CD4-positive, alpha-beta memory T cell (primary cell): Measurements from ENCODE around the gene MYO9A. TPM values are rescaled to one million over a fixed set of nuclear protein-coding genes. Genes with fewer than 3 reads are reported as not detected.

Experiments used
- CTCF ChIA-PET: fragments of 350-600 bp; sonication (Branson Sonifier 250); formaldehyde crosslinking; loops from one replicate; lab custom pipeline; 2021; ENCODE audit warnings: inconsistent platforms; ENCODE audit not compliant: partially characterized antibody; lab: Charles Lee
- POLR2A ChIA-PET: fragments of 350-600 bp; sonication (Branson Sonifier 250); formaldehyde crosslinking; loops from one replicate; lab custom pipeline; 2021; ENCODE audit not compliant: partially characterized antibody; lab: Charles Lee
- DNase-seq, 5 donors: peaks; one replicate each; pipeline versions ENCODE4 v3.0.0 to v3.0.0-alpha.2; 2020 to 2022; ENCODE audit warnings: mixed read lengths in 1 of 5
- H3K27ac ChIP-seq: one replicate; pipeline ENCODE4 v1.7.0; 2013; ENCODE audit warnings: low read depth, low read length
- H3K27me3 ChIP-seq: 2 replicates; pipeline ENCODE4 v1.7.0; 2013; ENCODE audit warnings: mild to moderate bottlenecking, low read length, moderate library complexity; ENCODE audit not compliant: insufficient read depth
- H3K36me3 ChIP-seq: 2 replicates; pipeline ENCODE4 v1.7.0; 2013; ENCODE audit warnings: mild to moderate bottlenecking, low read length, moderate library complexity; ENCODE audit not compliant: insufficient read depth
- H3K4me1 ChIP-seq: 2 replicates; pipeline ENCODE4 v1.7.0; 2013; ENCODE audit warnings: mild to moderate bottlenecking, low read length, moderate library complexity; ENCODE audit not compliant: insufficient read depth
- H3K4me3 ChIP-seq, 2 donors: one replicate each; pipeline ENCODE4 v1.7.0; 2013; ENCODE audit warnings: low read length in 2 of 2, mild to moderate bottlenecking in 1 of 2
- H3K9me3 ChIP-seq, 2 donors: one replicate each; pipeline ENCODE4 v1.7.0; 2013; ENCODE audit warnings: low read length in 2 of 2, control low read depth in 1 of 2; ENCODE audit not compliant: control insufficient read depth in 1 of 2
- H3K27ac Mint-ChIP-seq, 7 donors: one replicate each; pipeline ENCODE4 v1.8.0; 2020 to 2021; ENCODE audit warnings: mixed read lengths in 7 of 7, mild to moderate bottlenecking in 6 of 7, inconsistent platforms in 3 of 7, moderate library complexity in 3 of 7
- H3K27me3 Mint-ChIP-seq, 2 donors: one replicate each; pipeline ENCODE4 v1.8.0; 2020 to 2021; ENCODE audit warnings: mixed read lengths in 2 of 2
- H3K36me3 Mint-ChIP-seq, 2 donors: one replicate each; pipeline ENCODE4 v1.8.0; 2020 to 2021; ENCODE audit warnings: mixed read lengths in 2 of 2, inconsistent platforms in 1 of 2, mild to moderate bottlenecking in 1 of 2
- H3K4me1 Mint-ChIP-seq, 4 donors: one replicate each; pipeline ENCODE4 v1.8.0; 2020 to 2021; ENCODE audit warnings: mixed read lengths in 4 of 4, mild to moderate bottlenecking in 1 of 4
- H3K4me3 Mint-ChIP-seq, 8 donors: one replicate each; pipeline ENCODE4 v1.8.0; 2020 to 2021; ENCODE audit warnings: mixed read lengths in 8 of 8, mild to moderate bottlenecking in 7 of 8, moderate library complexity in 6 of 8, inconsistent platforms in 3 of 8
- H3K9me3 Mint-ChIP-seq, 8 donors: one replicate each; pipeline ENCODE4 v1.8.0; 2020 to 2021; ENCODE audit warnings: mixed read lengths in 8 of 8, mild to moderate bottlenecking in 5 of 8, inconsistent platforms in 3 of 8, moderate library complexity in 1 of 8
- intact Hi-C: fragments of 100-400 bp; cut with micrococcal nuclease; formaldehyde crosslinking; loops from one replicate; pipeline ENCODE4 v1.15.1; 2023
- polyA plus RNA-seq, 2 donors: library from polyadenylated mRNA; unstranded; fragments of 300-500 nt; fragmentation: Illumina TruSeq; gene quantifications; one replicate each; pipeline ENCODE4 v1.2.3, GENCODE V29; 2021
- total RNA-seq, 2 experiments: library from RNA; stranded (reverse); gene quantifications; one replicate each; pipeline ENCODE4 v1.2.3, GENCODE V29; 2021

The MYO9A gene
- total and polyA plus RNA-seq, 4 experiments from 2014 or later = 7.8 to 44.0 (median 28.0) TPM

DNA sequence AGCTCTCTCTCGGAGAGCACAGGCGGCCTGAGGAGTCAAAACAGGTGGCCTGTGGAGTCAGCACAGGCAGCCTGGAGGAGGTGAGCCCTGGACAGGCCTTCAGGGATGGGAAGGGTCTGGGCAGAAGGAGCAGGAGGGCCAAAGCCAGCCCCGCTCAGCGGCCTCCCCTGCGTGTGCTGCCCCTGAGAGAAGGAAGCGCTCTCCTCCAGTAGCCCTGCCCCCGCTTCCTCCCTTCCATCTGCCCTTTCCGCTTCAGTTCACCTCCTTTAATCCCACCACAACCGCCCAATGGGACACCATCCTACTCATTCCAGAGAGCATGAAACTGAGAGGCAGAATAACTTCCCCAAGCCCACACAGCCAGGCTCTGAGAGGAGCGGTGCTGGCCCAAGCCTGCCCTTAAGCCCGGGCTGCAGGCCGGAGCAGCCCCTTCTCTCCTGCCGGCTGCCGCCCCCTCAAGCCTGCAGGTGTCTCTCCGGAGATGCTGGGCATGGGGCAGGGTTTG is 310.8 kb downstream of the MYO9A start:
- Histone ChIP-seq H3K4me3 (no peak overlapping the region), H3K27ac (no peak overlapping the region), H3K9me3 (no peaks in the 10 kb centered on the region), H3K36me3 (no peaks in the 10 kb centered on the region), H3K27me3 (no peaks in the 10 kb centered on the region), H3K4me1 (no peaks in the 10 kb centered on the region)
- no peaks in the 10 kb centered on the region for H3K4me1 Mint-ChIP-seq
- H3K27ac Mint-ChIP-seq = no peak overlapping the region
- H3K27me3 Mint-ChIP-seq = peaks cover 4% of the 10 kb centered on the region in 2 donors
- intact Hi-C loops = no loop called here
- no peak overlapping the region for H3K4me3 Mint-ChIP-seq
- ChIA-PET POLR2A (no interaction called here), CTCF (no interaction called here)
- DNase-seq = no peak
- no peaks in the 10 kb centered on the region for H3K36me3 Mint-ChIP-seq
- H3K9me3 Mint-ChIP-seq = no peaks in the 10 kb centered on the region

DNA sequence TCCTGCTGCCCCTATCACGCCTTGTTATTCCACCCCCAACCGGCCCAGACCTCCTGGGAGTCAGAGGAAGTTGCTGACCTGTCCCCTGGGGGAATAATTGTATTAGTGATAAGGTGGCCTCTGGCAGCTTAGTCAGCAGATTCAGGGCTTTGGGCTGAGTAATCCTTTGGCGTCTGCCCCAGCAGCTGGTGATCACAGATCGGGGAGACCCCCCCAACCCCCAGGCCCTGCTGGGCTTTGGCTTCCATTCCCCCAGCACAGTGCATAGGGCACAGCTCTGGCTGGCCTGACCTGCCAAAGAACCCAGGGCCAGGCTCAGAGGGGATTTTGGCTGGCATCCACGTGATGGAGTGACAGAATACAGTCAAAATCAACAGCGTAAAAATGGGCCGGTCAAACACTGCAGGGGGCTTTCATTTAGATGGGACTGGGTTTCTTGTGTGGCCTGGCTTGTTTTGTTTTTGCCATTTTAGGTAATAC is 311.5 kb downstream of the MYO9A start:
- intact Hi-C loops = no loop called here
- H3K4me3 Mint-ChIP-seq = no peak overlapping the region
- H3K27me3 Mint-ChIP-seq = peaks cover 4 to 9% of the 10 kb centered on the region in 2 donors
- no peaks in the 10 kb centered on the region for H3K9me3 Mint-ChIP-seq
- DNase-seq = no peak
- no peak overlapping the region for H3K4me3 ChIP-seq
- ChIA-PET CTCF (no interaction called here), POLR2A (no interaction called here)
- no peaks in the 10 kb centered on the region for H3K36me3 ChIP-seq
- no peaks in the 10 kb centered on the region for H3K27me3 ChIP-seq
- no peaks in the 10 kb centered on the region for H3K9me3 ChIP-seq
- no peaks in the 10 kb centered on the region for H3K4me1 Mint-ChIP-seq
- H3K4me1 ChIP-seq = no peaks in the 10 kb centered on the region
- no peak overlapping the region for H3K27ac Mint-ChIP-seq
- H3K36me3 Mint-ChIP-seq = no peaks in the 10 kb centered on the region
- no peak overlapping the region for H3K27ac ChIP-seq

DNA sequence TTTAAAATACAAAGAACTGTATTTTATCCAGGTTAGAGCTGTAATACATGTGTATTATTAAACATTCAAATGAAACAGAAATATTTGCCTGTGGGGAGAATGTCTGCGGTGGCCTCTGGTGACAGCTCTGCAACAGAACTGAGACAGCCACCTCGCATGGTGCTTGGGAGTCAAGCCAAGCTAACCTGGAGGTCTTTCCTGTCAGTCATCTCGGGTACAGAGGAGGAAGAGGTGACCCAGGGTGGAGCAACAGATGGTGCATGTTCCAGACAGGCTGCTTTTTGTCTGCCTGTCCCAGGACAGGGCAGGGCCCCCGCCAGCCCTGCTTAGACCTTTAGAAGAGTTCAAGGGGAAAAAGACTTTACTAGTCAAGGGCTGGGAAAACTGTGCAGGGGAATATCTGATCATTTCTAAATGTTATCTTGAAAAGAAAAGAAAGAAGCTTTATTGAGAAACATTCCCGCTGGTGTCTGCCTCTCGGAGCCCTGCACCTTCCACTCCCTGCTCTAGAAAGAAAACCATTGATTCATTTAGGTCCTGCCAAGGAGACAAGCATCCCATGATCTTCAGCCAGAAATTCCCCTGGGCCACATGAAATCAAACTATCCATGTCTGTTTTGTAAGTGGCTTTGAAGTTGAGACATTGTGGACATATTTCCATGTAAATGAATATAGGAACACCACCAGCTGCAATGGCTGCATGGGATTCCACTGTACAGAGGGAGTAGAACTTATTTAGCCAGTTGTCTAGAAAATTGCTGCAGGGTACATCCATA is 313.1 kb downstream of the MYO9A start:
- H3K27me3 Mint-ChIP-seq = peaks cover 13 to 19% of the 10 kb centered on the region in 2 donors
- no peaks in the 10 kb centered on the region for H3K4me1 Mint-ChIP-seq
- H3K4me3 ChIP-seq = no peak overlapping the region
- DNase-seq = no peak
- no peaks in the 10 kb centered on the region for H3K36me3 ChIP-seq
- H3K4me3 Mint-ChIP-seq = no peak overlapping the region
- POLR2A ChIA-PET = no interaction called here
- CTCF ChIA-PET = interaction anchor here (0.9 to 1.5 kb wide), 2 partner anchors 24 to 352 kb away, joined by 3 read pairs; no protein-coding TSS in a partner anchor
- H3K4me1 ChIP-seq = no peaks in the 10 kb centered on the region
- H3K9me3 ChIP-seq = no peaks in the 10 kb centered on the region
- intact Hi-C loops = no loop called here
- no peak overlapping the region for H3K27ac ChIP-seq
- peaks cover 5% of the 10 kb centered on the region for H3K27me3 ChIP-seq
- no peaks in the 10 kb centered on the region for H3K9me3 Mint-ChIP-seq
- H3K27ac Mint-ChIP-seq = peak overlapping the region in 1 of 7 donors; percentile 57
- H3K36me3 Mint-ChIP-seq = no peaks in the 10 kb centered on the region

DNA sequence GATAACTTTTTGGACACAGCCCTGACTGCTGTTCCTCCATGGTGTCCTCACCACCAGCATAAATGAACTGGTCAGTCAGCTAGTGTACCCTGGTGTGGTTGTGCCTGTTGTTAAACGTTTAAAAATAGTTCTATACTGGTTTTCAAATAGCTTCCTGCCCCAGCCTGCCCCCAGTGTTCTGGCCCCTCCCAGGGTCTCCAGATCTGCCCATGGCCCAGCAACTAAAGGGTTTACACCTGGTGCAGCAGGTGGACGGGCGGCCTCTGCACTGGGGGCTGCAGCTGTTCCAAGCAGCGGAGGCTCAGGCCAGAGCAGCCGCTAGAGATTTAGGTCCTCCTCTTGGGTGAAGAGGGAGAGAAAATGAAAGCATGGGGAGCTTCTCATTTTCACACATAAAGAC is 313.7 kb downstream of the MYO9A start:
- Histone ChIP-seq H3K9me3 (no peaks in the 10 kb centered on the region), H3K4me1 (no peaks in the 10 kb centered on the region), H3K4me3 (no peak overlapping the region), H3K27me3 (peaks cover 5% of the 10 kb centered on the region), H3K27ac (no peak overlapping the region), H3K36me3 (no peaks in the 10 kb centered on the region)
- Mint-ChIP-seq H3K27me3 (peaks cover 13 to 19% of the 10 kb centered on the region in 2 donors), H3K9me3 (no peaks in the 10 kb centered on the region), H3K36me3 (no peaks in the 10 kb centered on the region), H3K4me1 (no peaks in the 10 kb centered on the region), H3K27ac (no peak overlapping the region), H3K4me3 (no peak overlapping the region)
- DNase-seq = no peak
- ChIA-PET CTCF (interaction anchor here (0.6 to 1.5 kb wide), 4 partner anchors 23 to 352 kb away, joined by 3 to 5 read pairs (median 3); no protein-coding TSS in a partner anchor), POLR2A (no interaction called here)
- intact Hi-C loops = no loop called here

DNA sequence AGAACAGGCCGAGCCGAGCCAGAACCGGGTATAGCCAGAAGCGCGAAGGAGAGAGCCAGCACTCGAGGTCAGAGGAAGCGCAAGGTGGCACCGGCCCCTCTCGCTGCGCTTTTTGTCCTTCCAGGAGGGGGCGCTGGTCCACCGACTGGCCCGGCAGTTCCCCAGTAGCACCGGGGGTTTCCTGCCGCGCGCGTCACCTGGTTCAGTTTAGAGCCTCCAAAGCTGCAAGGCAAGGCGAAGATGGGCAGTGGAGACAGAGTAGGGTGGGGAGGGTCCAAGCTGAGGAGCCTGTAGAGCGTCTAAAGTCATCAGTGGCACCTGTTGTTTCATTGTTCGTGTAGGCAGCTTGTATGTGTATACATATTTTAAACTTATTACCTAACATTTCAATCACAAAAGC is 315.2 kb downstream of the MYO9A start:
- H3K36me3 ChIP-seq = no peaks in the 10 kb centered on the region
- DNase-seq = no peak
- H3K9me3 Mint-ChIP-seq = no peaks in the 10 kb centered on the region
- H3K4me3 ChIP-seq = no peak overlapping the region
- H3K27me3 ChIP-seq = peaks cover 5% of the 10 kb centered on the region
- H3K27me3 Mint-ChIP-seq = peaks cover 13 to 19% of the 10 kb centered on the region in 2 donors
- H3K4me1 Mint-ChIP-seq = no peaks in the 10 kb centered on the region
- H3K27ac ChIP-seq = no peak overlapping the region
- intact Hi-C loops = no loop called here
- H3K4me1 ChIP-seq = no peaks in the 10 kb centered on the region
- H3K27ac Mint-ChIP-seq = no peak overlapping the region
- CTCF ChIA-PET = interaction anchor here (1.0 to 2.4 kb wide), 3 partner anchors 21 to 59 kb away, joined by 3 to 9 read pairs (median 5); no protein-coding TSS in a partner anchor
- no peak overlapping the region for H3K4me3 Mint-ChIP-seq
- H3K9me3 ChIP-seq = no peaks in the 10 kb centered on the region
- no peaks in the 10 kb centered on the region for H3K36me3 Mint-ChIP-seq
- POLR2A ChIA-PET = no interaction called here

DNA sequence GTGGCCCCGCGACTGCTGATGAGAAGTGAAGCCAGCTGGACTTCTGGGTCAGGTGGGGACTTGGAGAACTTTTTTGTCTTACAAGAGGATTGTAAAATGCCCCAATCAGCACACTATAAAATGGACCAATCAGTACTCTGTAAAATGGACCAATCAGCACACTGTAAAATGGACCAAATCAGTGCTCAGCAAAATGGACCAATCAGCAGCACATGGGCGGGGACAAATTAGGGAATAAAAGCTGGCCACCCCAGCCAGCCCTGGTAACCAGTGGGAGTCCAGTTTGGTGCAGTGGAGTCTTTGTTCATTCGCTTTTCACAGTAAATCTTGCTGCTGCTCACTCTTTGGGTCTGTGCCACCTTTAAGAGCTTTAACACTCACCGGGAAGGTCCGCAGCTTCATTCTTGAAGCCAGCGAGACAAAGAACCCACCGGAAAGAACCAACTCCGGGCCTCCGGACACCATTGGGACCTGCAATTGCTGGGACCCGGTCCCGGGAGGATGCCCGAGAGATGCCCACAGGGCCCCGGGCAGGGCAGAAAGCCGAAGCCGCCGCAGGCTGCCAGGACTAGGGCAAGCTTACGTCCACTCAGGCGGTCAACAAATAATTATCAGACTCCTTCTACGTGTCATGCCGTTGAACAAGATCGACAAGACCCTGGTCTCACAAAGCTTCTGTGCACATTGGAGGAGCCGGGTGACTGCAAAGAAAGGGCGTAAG is 315.9 kb downstream of the MYO9A start:
- H3K4me1 Mint-ChIP-seq = no peaks in the 10 kb centered on the region
- no peak overlapping the region for H3K4me3 Mint-ChIP-seq
- Histone ChIP-seq H3K9me3 (no peaks in the 10 kb centered on the region), H3K4me3 (no peak overlapping the region), H3K4me1 (no peaks in the 10 kb centered on the region), H3K36me3 (no peaks in the 10 kb centered on the region), H3K27me3 (peaks cover 5% of the 10 kb centered on the region), H3K27ac (no peak overlapping the region)
- H3K27ac Mint-ChIP-seq = no peak overlapping the region
- peaks cover 13 to 19% of the 10 kb centered on the region in 2 donors for H3K27me3 Mint-ChIP-seq
- DNase-seq = no peak
- ChIA-PET CTCF (interaction anchor here (1.9 to 2.4 kb wide), 2 partner anchors 20 to 58 kb away, joined by 5 to 9 read pairs; no protein-coding TSS in a partner anchor), POLR2A (no interaction called here)
- no peaks in the 10 kb centered on the region for H3K9me3 Mint-ChIP-seq
- intact Hi-C loops = no loop called here
- no peaks in the 10 kb centered on the region for H3K36me3 Mint-ChIP-seq
